GM12874 (cell line): Measurements from ENCODE around the gene ATXN3L.

Experiments used
- TF ChIP-seq, protein P1 (sequence below): IDR thresholded peaks from 2 replicates; pipeline ENCODE4 v1.5.1; 2011; ENCODE audit warnings: low read depth, mild to moderate bottlenecking, control low read depth, low read length, moderate library complexity; ENCODE audit not compliant: insufficient read depth

ATXN3L gene

DNA sequence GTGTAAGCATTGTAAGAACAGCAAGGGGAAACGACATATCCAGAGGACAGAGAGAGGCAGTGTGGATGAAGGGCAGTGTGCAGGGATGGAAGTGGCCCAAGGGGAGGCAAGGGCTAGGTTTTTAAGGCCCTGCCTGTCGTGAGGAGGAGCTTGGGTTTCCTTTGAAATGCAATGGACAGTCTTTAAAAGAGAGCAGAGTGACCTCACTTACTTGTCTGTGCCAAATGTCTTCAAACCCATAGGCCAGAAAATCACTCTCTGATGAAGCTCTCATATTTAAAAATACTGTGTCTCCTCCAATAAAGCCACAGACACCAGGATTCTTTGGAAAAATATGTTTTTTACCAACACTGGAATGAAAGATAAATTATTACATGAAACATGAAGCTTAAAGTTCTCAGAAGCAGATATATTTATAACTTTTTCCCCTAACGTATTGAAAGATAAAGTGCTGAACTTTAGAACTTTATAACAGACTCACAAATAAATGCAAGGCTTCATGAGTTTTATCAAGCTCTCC, 19.2 kb upstream of the ATXN3L start:
- TF ChIP-seq, protein P1, sequence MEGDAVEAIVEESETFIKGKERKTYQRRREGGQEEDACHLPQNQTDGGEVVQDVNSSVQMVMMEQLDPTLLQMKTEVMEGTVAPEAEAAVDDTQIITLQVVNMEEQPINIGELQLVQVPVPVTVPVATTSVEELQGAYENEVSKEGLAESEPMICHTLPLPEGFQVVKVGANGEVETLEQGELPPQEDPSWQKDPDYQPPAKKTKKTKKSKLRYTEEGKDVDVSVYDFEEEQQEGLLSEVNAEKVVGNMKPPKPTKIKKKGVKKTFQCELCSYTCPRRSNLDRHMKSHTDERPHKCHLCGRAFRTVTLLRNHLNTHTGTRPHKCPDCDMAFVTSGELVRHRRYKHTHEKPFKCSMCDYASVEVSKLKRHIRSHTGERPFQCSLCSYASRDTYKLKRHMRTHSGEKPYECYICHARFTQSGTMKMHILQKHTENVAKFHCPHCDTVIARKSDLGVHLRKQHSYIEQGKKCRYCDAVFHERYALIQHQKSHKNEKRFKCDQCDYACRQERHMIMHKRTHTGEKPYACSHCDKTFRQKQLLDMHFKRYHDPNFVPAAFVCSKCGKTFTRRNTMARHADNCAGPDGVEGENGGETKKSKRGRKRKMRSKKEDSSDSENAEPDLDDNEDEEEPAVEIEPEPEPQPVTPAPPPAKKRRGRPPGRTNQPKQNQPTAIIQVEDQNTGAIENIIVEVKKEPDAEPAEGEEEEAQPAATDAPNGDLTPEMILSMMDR, result no peak

DNA sequence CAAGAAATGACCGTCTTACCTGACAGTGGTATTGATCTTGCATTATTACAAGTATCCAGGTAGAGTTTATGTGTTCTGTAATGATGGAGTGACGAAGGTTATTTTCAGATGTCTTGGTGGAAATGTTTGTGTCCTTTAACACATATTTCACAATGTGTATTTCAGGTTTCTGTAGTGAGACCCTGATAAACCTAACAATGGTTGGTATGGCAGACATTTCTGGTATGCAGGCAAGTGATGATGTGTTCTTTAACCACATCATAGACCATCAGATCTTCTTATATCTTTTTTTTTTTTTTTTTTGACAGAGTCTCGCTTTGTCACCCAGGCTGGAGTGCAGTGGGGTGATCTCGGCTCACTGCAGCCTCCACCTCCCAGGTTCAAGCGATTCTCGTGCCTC, 14.6 kb upstream of the ATXN3L start:
- TF ChIP-seq, protein P1, result no peak

DNA sequence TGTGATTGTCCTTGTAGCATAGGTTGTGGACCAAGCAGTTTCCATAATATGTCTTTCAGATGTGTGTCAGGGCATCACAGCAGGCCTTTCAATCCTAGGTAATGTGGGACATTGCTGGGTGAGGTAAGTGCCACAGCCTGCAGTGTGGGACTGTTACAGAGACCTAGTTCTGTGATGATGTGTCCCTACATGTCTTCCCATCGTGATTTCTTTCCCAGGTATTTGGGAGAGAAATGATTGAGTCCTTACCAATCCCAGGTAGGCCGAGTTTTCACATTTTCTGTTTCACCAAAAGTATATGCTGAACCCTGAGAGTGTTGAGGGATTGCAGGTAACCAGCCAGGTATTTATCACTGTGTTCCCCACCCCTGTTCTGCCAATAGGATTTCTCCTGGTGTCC, 10.6 kb upstream of the ATXN3L start:
- TF ChIP-seq, protein P1, result no peak

DNA sequence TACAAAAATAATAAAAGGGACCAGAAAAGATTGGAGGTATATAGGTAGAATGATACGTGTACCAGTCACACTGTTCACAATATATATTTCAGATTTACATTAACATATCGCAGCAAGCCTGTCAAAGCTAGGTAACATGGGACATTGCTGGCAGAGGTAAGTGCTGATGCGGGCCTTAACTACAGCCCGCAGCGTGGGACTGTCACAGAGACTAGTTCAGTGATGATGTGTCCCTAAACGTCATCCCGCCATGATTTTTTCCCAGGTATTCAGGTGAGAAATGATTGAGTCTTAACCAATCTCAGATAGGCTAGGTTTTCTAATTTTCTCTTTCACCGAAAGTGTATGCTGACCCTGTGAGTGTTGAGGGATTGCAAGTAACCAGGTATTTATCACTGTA, 7.8 kb upstream of the ATXN3L start:
- TF ChIP-seq, protein P1, result no peak

DNA sequence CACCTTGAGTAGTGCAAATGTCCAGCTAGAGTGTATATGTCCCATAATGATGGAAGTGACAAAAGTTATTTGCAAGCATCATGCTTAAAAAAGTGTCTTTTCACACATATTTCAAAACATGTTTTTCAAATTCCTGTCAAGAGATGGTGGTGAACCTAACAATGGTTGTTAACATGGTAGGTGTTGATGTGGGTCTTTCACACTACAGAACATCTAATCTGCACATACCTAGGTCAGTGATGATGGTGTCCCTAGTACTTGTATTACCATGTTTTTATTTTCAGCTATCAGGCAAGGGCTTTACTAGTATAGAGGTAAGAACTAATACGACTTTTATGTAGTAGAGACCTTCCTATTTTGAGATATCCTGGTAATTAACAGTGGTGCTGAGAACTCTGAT, 3.4 kb upstream of the ATXN3L start:
- TF ChIP-seq, protein P1, result no peak

DNA sequence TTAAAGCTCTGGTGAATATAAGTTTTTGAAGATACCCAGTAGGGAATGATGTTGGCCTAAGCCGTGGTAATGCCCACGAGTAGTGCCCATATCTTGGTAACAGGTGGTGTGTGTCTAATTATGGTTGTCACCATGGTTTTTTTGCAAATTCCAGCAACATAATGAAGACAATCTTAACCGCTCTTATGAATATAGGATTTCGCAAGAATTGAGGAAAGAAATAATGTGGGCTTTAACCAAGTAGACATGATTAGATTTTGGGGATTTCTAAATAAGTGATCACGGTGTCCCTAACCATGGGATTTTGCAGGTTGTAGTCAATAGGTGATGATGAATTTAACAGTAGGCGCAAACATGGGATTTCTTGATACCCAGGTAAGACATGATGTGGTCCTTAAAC, 2.5 kb downstream of the ATXN3L start:
- TF ChIP-seq, protein P1, result no peak

DNA sequence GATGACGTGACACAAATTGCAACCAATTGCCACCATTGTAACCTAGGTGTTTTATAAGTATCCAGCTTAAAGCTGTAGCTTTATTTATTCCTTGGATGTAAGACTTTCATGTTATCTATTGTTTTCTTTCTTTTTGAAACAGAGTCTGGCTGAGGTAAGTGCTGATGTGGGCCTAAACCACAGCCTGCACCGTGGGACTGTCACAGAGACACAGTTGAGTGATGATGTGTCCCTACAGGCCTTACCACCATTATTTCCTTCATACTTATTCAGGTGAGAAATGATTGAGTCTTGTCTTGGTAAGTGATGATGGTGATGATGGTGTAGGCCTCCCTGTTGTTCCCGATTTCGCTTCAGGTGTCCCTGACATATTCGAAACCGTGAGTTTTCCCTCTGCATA, 8.3 kb downstream of the ATXN3L start:
- TF ChIP-seq, protein P1, result no peak
